CD4-positive, alpha-beta T cell treated with Interleukin-15 for 4 hours (primary cell): ENCODE results near the gene PACRG.

Source experiments
- DNase-seq: peaks from one replicate; pipeline ENCODE4 v3.0.0-alpha.2; 2020; ENCODE audit warnings: low spot score

The PACRG gene

GRCh38 chr6:163288915-163289314 is 561.1 kb downstream of the PACRG start:
- DNase-seq = no peak

GRCh38 chr6:163289447-163289846 is 561.7 kb downstream of the PACRG start:
- DNase-seq = no peak

- no peak for DNase-seq
These were observed 562.9 kb downstream of the PACRG start for GRCh38 chr6:163290545-163291274.

- no peak for DNase-seq
These were observed 563.8 kb downstream of the PACRG start for GRCh38 chr6:163291622-163292021.

GRCh38 chr6:163293286-163293685 is 565.5 kb downstream of the PACRG start:
- DNase-seq = no peak

- DNase-seq = no peak
These were observed 567.0 kb downstream of the PACRG start for GRCh38 chr6:163294734-163295133.

- DNase-seq = no peak
These were observed 569.2 kb downstream of the PACRG start for GRCh38 chr6:163296835-163297519.

GRCh38 chr6:163298079-163298830 is 570.5 kb downstream of the PACRG start:
- DNase-seq = no peak

- no peak for DNase-seq
These were observed 573.1 kb downstream of the PACRG start for GRCh38 chr6:163300838-163301237.

- no peak for DNase-seq
These were observed 574.2 kb downstream of the PACRG start for GRCh38 chr6:163301726-163302635.

GRCh38 chr6:163302747-163303146 is 575.0 kb downstream of the PACRG start:
- DNase-seq = no peak

- no peak for DNase-seq
These were observed 578.2 kb downstream of the PACRG start for GRCh38 chr6:163306000-163306399.

GRCh38 chr6:163308629-163309440 is 581.1 kb downstream of the PACRG start:
- DNase-seq = no peak

GRCh38 chr6:163309491-163310026 is 581.8 kb downstream of the PACRG start:
- DNase-seq = no peak

- no peak for DNase-seq
These were observed 582.6 kb downstream of the PACRG start for GRCh38 chr6:163310096-163310972.

GRCh38 chr6:163310973-163311383 is 583.2 kb downstream of the PACRG start:
- DNase-seq = no peak

- DNase-seq = no peak
These were observed 584.1 kb downstream of the PACRG start for GRCh38 chr6:163311830-163312229.

GRCh38 chr6:163313566-163313965 is 585.8 kb downstream of the PACRG start:
- no peak for DNase-seq

GRCh38 chr6:163313981-163314380 is 586.2 kb downstream of the PACRG start:
- no peak for DNase-seq
